Measurements from ENCODE around the gene PCDHGC4.

GRCh38 chr5:141487131-141487530 lies 2.3 kb downstream of the PCDHGC4 start:
- TF ChIP-seq CTCF (conservative IDR thresholded peaks at IDR 0.05; ENCODE audit: low read depth, low read length) (no peak), EZH2 (IDR thresholded peaks at IDR 0.05; ENCODE audit: borderline replicate concordance, low read depth, low read length, poor library complexity, severe bottlenecking) (no peak)

Data from A673 (cell line).